ENCODE results near the gene C1QTNF5. TPM values are rescaled to one million over a fixed set of nuclear protein-coding genes. Genes with fewer than 3 reads are reported as not detected.

Gene C1QTNF5
- total RNA-seq, 1 experiment from 2014 or later, result not detected

GRCh38 chr11:119369132-119369925, 28.6 kb upstream of the C1QTNF5 start:
- H3K4me1 ChIP-seq (ENCODE audit: control insufficient read depth, insufficient read depth, low read length), result peaks cover 9% of the 10 kb centered on the region
- CTCF ChIA-PET, result interaction anchor here (0.6 to 1.1 kb wide), 3 partner anchors 13 to 31 kb away, joined by 4 to 5 read pairs (median 4); no protein-coding TSS in a partner anchor
- ATAC-seq, result no peak

More at GRCh38 chr11:119369132-119369925, 28.6 kb upstream of the C1QTNF5 start:
- Histone ChIP-seq H3K27ac (ENCODE audit: low read length) (no peak overlapping the region), H3K36me3 (ENCODE audit: control insufficient read depth, insufficient read depth, low read length) (no peaks in the 10 kb centered on the region), H3K4me3 (ENCODE audit: low read depth in 2 of 2, low read length in 2 of 2) (no peak overlapping the region), H3K27me3 (ENCODE audit: control insufficient read depth, insufficient read depth, low read length) (peaks cover 3% of the 10 kb centered on the region; the same call in 1 of the 2 replicates), H3K9me3 (ENCODE audit: control insufficient read depth, insufficient read depth, low read depth, low read length) (no peaks in the 10 kb centered on the region)
- TF ChIP-seq POLR2AphosphoS5 (IDR thresholded peaks at IDR 0.05; ENCODE audit: low read depth, low read length) (no peak), SIN3A (IDR thresholded peaks at IDR 0.05; ENCODE audit: borderline replicate concordance, insufficient read depth, low read depth, low read length) (no peak), CTCF (IDR thresholded peaks at IDR 0.05) (no peak), TCF7L2 (IDR thresholded peaks at IDR 0.05; ENCODE audit: low read depth, low read length) (no peak), REST (IDR thresholded peaks at IDR 0.05; ENCODE audit: insufficient read depth in 1 of 2, low read depth in 2 of 2, low read length in 1 of 2) (no peak)
- no TSS peak for BruUV-seq (replicated peaks)
- in situ Hi-C loops (cut with HindIII; ENCODE audit: low pct_unique_long_range_greater_than_20kb, low sequenced_read_pairs), result no loop called here
- intact Hi-C loops (cut with micrococcal nuclease; ENCODE audit: unreplicated experiment), result no loop called here
- POLR2A ChIA-PET, result interaction anchor here (0.6 to 1.5 kb wide), 2 partner anchors 14 to 284 kb away, joined by 3 to 4 read pairs; no protein-coding TSS in a partner anchor
- DNase-seq (ENCODE audit: low read depth, low spot score), result no peak
